Thyroid gland (tissue), 4 donors: ENCODE measurements around the gene PAPPA2.

Experiments
- CTCF ChIP-seq, 6 experiments: fragments of 200-600 bp in 3 of 6; fragments of 450-650 bp in 3 of 6; sonication (generic) in 3 of 6; IDR thresholded peaks; one replicate each; pipeline ENCODE4 v1.5.1; 2016 to 2019; ENCODE audit warnings: antibody characterized with exemption in 6 of 6, mild to moderate bottlenecking in 2 of 6, inconsistent platforms in 1 of 6, moderate library complexity in 1 of 6
- POLR2A ChIP-seq, 2 donors: fragments of 450-650 bp; IDR thresholded peaks; one replicate each; pipeline ENCODE4 v1.6.1; 2017; ENCODE audit warnings: antibody characterized with exemption in 2 of 2, mild to moderate bottlenecking in 2 of 2, moderate library complexity in 1 of 2

GRCh38 chr1:176696109-176696508 lies 233.1 kb downstream of the PAPPA2 start:
- TF ChIP-seq CTCF (IDR thresholded peaks at IDR 0.05) (no peak), POLR2A (IDR thresholded peaks at IDR 0.05) (no peak)
